Pancreas (tissue), 10 donors: ENCODE results near the gene CREB3L4. TPM values are rescaled to one million over a fixed set of nuclear protein-coding genes. Genes with fewer than 3 reads are reported as not detected.
A peak's percentile ranks its signal among the peaks of the same experiment; 100 is the strongest.
"Not testable (repeated sequence)": the region's sequence is repeated elsewhere in the genome, so short reads cannot be mapped to it uniquely, and the experiment has no call there.

Experiments used
- ATAC-seq, 4 donors: fragments of 200-7000 bp; cut with Tn5 transposase; one replicate each; pipeline versions ENCODE4 v1.8.0 to v1.9.1; 2020; ENCODE audit warnings: mild to moderate bottlenecking in 4 of 4, moderate library complexity in 4 of 4
- DNase-seq, 6 donors: peaks; one replicate each; pipeline ENCODE4 v3.0.0-alpha.2; 2020
- FAIRE-seq: peaks from 2 replicates; lab custom pipeline; 2012; peaks lifted over from hg19 to GRCh38; lab: Jason Lieb, UNC
- H3K27ac ChIP-seq, 4 donors: fragments of 200-600 bp; sonication (generic); 1 replicate in 3 of 4; 2 replicates in 1 of 4; pipeline versions ENCODE4 v1.5.0 to v1.8.0; 2020
- H3K27me3 ChIP-seq, 4 donors: fragments of 200-600 bp; one replicate each; pipeline ENCODE4 v1.8.0; 2021
- H3K36me3 ChIP-seq, 3 donors: fragments of 200-600 bp; sonication (generic) in 1 of 3; one replicate each; pipeline versions ENCODE4 v1.5.0 to v1.8.0; 2020 to 2021
- H3K4me1 ChIP-seq, 3 donors: fragments of 200-600 bp; one replicate each; pipeline ENCODE4 v1.8.0; 2021
- H3K4me3 ChIP-seq, 4 donors: fragments of 200-600 bp; sonication (generic) in 2 of 4; one replicate each; pipeline versions ENCODE4 v1.5.0 to v1.8.0; 2020 to 2021
- H3K9me3 ChIP-seq, 4 donors: fragments of 200-600 bp; one replicate each; pipeline ENCODE4 v1.8.0; 2021
- WGBS, 2 donors: extraction: QIAGEN DNeasy Blood & Tissue Kit; methylation state at CpG; one replicate each; pipeline ENCODE4 v1.1.7; 2013; 5-methylcytosine and 5-hydroxymethylcytosine counted together
- intact Hi-C, 3 donors: fragments of 100-400 bp; cut with DNase I; formaldehyde crosslinking; loops; one replicate each; pipeline versions ENCODE4 v1.11.1 to v1.14.2; 2022
- polyA plus RNA-seq, 2 donors: library from polyadenylated mRNA; stranded (reverse); fragments of 200-250 nt; gene quantifications; one replicate each; pipeline ENCODE4 v1.2.3, GENCODE V29; 2013
- total RNA-seq, 6 donors: library from RNA; stranded (reverse); fragmentation: NEBNext Ultra II Directional in 4 of 6; extraction: Animal tissue kit (Norgen Biotek cat#: 25700) in 4 of 6; gene quantifications; one replicate each; pipeline versions ENCODE4 v1.2.1 to v1.2.4, GENCODE V29; 2021 to 2023
- TF ChIP-seq, protein P1 (sequence below), 4 donors: fragments of 200-600 bp; sonication (generic) in 3 of 4; IDR thresholded peaks; one replicate each; pipeline versions ENCODE4 v1.5.0 to v1.8.0; 2021; ENCODE audit warnings: antibody characterized with exemption in 4 of 4
- donor health status: healthy with polysubstance abuse.
- donor health status: DM: no; HTN: no; CAD: no; lungs with moderate emphysema.
- donor health status: DM: no; HTN: no; CAD: no.
- donor health status: control.
- donor health status: control.
- donor health status: Bipolar disorder and iron deficiency.
- donor health status: DM: yes; HTN: yes; CAD: no.
- donor health status: DM: no; HTN: no; CAD: no.
- donor health status: DM: no; HTN: no; CAD: no.
- donor health status: DM: yes; HTN: yes; CAD: no.

The CREB3L4 gene
- total and polyA plus RNA-seq, 8 donors, result 6.5 to 19.6 (median 9.6) TPM

DNA sequence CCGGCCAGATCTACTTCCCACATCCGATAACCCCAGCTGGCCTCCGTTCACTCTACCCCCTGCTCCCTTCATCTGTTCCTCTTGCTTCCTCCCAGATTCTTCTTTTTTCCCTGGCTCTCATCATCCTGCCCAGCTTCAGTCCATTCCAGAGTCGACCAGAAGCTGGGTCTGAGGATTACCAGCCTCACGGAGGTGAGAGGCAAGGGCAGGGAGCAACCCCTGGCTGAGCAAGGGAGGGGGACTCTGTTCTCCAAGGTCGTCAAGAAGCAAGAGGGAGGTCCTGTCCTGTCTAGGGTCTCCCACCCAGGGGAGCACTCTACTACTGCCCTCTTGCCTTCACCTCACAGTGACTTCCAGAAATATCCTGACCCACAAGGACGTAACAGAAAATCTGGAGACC, 5.8 kb downstream of the CREB3L4 start:
- TF ChIP-seq, protein P1, sequence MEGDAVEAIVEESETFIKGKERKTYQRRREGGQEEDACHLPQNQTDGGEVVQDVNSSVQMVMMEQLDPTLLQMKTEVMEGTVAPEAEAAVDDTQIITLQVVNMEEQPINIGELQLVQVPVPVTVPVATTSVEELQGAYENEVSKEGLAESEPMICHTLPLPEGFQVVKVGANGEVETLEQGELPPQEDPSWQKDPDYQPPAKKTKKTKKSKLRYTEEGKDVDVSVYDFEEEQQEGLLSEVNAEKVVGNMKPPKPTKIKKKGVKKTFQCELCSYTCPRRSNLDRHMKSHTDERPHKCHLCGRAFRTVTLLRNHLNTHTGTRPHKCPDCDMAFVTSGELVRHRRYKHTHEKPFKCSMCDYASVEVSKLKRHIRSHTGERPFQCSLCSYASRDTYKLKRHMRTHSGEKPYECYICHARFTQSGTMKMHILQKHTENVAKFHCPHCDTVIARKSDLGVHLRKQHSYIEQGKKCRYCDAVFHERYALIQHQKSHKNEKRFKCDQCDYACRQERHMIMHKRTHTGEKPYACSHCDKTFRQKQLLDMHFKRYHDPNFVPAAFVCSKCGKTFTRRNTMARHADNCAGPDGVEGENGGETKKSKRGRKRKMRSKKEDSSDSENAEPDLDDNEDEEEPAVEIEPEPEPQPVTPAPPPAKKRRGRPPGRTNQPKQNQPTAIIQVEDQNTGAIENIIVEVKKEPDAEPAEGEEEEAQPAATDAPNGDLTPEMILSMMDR (IDR thresholded peaks at IDR 0.05), result no peak

DNA sequence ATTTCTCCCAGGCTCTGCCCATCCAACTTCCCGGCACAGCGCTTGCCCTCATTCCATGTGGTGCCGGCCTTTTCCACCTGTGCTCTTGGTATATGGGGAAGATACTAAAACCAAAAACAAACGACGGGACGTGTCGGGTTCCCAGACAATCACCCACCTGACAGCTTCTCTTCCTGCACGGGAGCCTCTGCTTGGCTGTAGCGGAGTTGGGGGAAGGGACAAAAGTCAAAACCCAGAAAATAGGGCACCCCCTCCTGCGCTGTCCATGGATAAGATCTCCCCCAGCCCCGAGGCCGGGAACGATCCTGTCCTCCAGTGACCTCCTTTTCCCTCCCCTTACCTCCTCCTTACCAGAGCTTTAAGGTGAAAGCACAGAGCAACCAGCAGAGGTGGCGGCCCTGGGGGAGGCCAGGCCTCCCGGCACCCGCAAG, 9.1 kb downstream of the CREB3L4 start:
- ATAC-seq (peak; percentile 3 to 15 (median 6)), FAIRE-seq (no peak), DNase-seq (no peak)
- H3K4me3 ChIP-seq, result peak overlapping the region; percentile 73 to 93 (median 85)
- no peaks in the 10 kb centered on the region for H3K27me3 ChIP-seq
- peaks cover 0 to 15% (median 0%) of the 10 kb centered on the region in 3 donors for H3K4me1 ChIP-seq
- peak overlapping the region; percentile 88 to 96 (median 92) for H3K27ac ChIP-seq
- peaks cover 5 to 21% (median 21%) of the 10 kb centered on the region in 3 donors for H3K36me3 ChIP-seq
- WGBS, 2 donors, result 1% methylated on average over 16 of the region's 16 CpGs
- H3K9me3 ChIP-seq, result no peaks in the 10 kb centered on the region
- TF ChIP-seq, protein P1 (IDR thresholded peaks at IDR 0.05), result no peak
- intact Hi-C loops, result no loop called here

More for the DNA sequence above, 5.8 kb downstream of the CREB3L4 start:
- Histone ChIP-seq H3K4me3 (no peak overlapping the region), H3K27ac (no peak overlapping the region), H3K9me3 (no peaks in the 10 kb centered on the region), H3K36me3 (peaks cover 5 to 21% (median 21%) of the 10 kb centered on the region in 3 donors), H3K4me1 (peaks cover 0 to 19% (median 0%) of the 10 kb centered on the region in 3 donors), H3K27me3 (no peaks in the 10 kb centered on the region)
- intact Hi-C loops, result no loop called here
- 77 to 78% methylated on average over 7 of the region's 7 CpGs for WGBS, 2 donors
- no peak for ATAC-seq
- no peak for FAIRE-seq
- peak in 2 of 6 donors; percentile 11 to 23 for DNase-seq

GRCh38 chr1:153977250-153978240, 9.8 kb downstream of the CREB3L4 start, which contains the start of gene JTB:
Gene JTB, minus strand, starts transcription at chr1:153977674. Its CDS starts 422 bp downstream, at chr1:153977252.
- DNase-seq (peak; percentile 82 to 95 (median 88)), FAIRE-seq (no peak), ATAC-seq (peak; percentile 96 to 98 (median 97))
- H3K4me3 ChIP-seq, result peak within 1 kb of the TSS; percentile 73 to 93 (median 85)
- peaks cover 0 to 15% (median 0%) of the 10 kb centered on the region in 3 donors for H3K4me1 ChIP-seq
- intact Hi-C loops, result no loop called here
- no peaks in the 10 kb centered on the region for H3K27me3 ChIP-seq
- 0% methylated on average over 73 to 75 of the region's 75 CpGs for WGBS, 2 donors
- peak within 1 kb of the TSS; percentile 88 to 96 (median 92) for H3K27ac ChIP-seq
- TF ChIP-seq, protein P1 (IDR thresholded peaks at IDR 0.05), result no peak
- no peaks in the 10 kb centered on the region for H3K9me3 ChIP-seq
- H3K36me3 ChIP-seq, result peaks cover 5 to 21% (median 21%) of the 10 kb centered on the region in 3 donors

GRCh38 chr1:153978274-153978909, 10.7 kb downstream of the CREB3L4 start:
- Histone ChIP-seq H3K4me1 (peaks cover 0 to 15% (median 0%) of the 10 kb centered on the region in 3 donors), H3K27ac (peak overlapping the region in 3 of 4 donors; percentile 88 to 93 (median 91)), H3K4me3 (peak overlapping the region in 2 of 4 donors; percentile 73 to 93), H3K36me3 (peaks cover 5 to 21% (median 21%) of the 10 kb centered on the region in 3 donors), H3K27me3 (no peaks in the 10 kb centered on the region), H3K9me3 (no peaks in the 10 kb centered on the region)
- intact Hi-C loops, result no loop called here
- 46 to 53% methylated on average over 9 of the region's 9 CpGs for WGBS, 2 donors
- FAIRE-seq, result no peak
- DNase-seq, result no peak
- TF ChIP-seq, protein P1 (IDR thresholded peaks at IDR 0.05), result no peak
- no peak for ATAC-seq

DNA sequence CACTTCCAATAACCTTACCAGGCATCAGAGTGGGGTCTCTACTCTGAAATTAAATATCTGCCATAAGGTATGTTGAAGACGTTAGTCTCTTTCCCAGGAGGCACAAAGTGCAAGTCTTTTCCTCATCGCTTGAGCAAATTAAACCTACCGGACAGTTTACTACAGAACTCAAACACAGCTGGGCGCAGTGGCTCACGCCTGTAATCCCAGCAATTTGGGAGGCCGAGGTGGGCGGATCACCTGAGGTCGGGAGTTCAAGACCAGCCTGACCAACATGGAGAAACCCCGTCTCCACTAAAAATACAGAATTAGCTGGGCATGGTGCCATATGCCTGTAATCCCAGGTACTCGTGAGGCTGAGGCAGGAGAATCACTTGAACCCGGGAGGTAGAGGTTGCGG, 11.4 kb downstream of the CREB3L4 start:
- Histone ChIP-seq H3K36me3 (peaks cover 5 to 15% (median 14%) of the 10 kb centered on the region in 3 donors), H3K4me1 (peaks cover 0 to 15% (median 0%) of the 10 kb centered on the region in 3 donors)
- ATAC-seq, H3K9me3 ChIP-seq, intact Hi-C loops, H3K4me3 ChIP-seq, FAIRE-seq, H3K27ac ChIP-seq, H3K27me3 ChIP-seq: not testable (repeated sequence)
- 90 to 91% methylated on average over 12 of the region's 12 CpGs for WGBS, 2 donors
- peak in 1 of 6 donors; percentile 9 for DNase-seq

GRCh38 chr1:153981735-153982134, 14.0 kb downstream of the CREB3L4 start:
- ATAC-seq, FAIRE-seq, H3K4me3 ChIP-seq, H3K9me3 ChIP-seq, H3K27ac ChIP-seq, H3K27me3 ChIP-seq, H3K36me3 ChIP-seq: not testable (repeated sequence)
- peaks cover 0 to 13% (median 5%) of the 10 kb centered on the region in 3 donors for H3K4me1 ChIP-seq
- intact Hi-C loops, result loop anchor here in 2 of 3 donors (5.0 to 10.0 kb wide), 2 partner anchors 179 to 187 kb away; no protein-coding TSS in a partner anchor
- peak in 1 of 6 donors; percentile 7 for DNase-seq
- WGBS, 2 donors, result 91 to 94% methylated on average over 2 of the region's 2 CpGs
